GOT3 (cell line): ENCODE results near the gene GALNT10.

Experiments
- DNase-seq: peaks from one replicate; lab custom pipeline; 2025; ENCODE audit warnings: mixed read lengths; lab: John Stamatoyannopoulos, UW

GALNT10 gene

DNA sequence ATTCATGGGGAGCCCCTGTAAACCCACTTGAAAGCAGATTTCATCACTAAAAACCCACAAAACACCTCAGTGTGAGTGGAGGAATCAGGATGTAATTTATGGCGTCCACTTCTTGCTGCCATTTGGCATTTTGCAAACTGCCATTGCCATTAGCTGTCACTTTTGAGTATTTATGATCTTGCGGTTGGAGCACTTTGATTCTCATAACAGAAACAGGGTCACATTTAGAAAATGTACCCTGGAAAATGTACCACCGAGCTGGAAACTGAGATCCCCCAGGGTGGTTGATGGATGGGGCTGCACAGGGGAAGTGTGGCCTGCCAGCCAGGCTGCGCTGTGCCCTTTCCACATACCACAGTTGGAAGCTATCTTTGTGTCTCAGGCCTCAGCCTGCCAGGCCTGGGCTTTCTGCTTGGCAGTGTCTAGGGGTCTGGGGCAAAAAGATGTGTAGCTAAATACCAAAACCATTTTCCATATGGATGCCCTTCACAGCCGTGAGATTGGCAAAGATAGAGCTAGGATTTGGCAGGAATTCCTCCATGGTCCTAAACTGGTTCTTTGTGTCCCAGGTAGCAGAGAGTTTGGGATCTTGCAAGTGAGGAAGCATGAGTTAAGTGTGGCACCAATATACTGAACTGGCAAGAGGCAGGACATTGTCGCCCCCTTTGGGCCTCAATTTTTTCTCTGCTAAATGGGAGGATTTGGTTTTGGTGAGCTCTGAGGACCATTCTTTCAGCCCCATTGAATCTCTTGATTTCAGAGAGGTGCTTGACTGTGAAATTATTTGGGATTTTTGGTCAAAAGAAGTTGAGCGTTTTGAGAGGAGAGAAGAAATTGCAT, 46.2 kb downstream of the GALNT10 start:
- DNase-seq, result no peak

DNA sequence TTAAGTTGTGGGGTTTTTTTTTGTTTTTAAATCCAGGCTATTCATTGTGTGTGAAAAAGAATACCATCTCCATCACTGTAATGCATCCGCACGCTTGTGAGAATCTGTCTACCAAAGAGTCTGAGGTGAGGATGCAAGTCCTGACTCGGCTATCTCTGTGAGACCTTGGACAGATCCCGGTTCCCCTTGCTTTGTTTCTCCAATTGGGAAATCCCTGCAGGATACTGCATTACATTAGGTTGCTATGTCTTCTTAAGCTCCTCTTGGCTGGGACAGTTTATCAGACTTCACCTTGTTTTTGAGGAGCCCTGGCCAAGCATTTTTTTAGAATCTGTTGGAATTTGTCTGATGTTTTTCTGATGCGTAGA, 46.8 kb downstream of the GALNT10 start:
- no peak for DNase-seq

DNA sequence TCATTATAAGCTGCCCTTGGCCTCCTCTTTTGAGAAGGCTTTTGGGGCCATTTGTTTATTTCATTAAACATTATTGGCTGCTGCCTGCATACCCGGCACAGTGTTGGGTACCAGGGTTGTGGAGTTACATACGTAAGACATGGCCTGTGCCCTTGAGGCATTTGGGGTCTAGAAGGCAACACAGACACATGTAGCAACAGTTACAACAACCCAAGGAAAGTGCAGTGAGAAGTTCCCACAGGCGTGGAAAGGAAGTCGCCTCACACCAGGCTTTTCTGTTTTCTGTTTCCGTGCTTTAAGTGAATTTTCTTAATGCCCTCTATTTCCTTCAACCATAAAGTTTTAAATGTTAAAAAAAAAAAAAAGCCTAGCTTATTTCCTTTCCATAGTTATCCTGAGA, 47.4 kb downstream of the GALNT10 start:
- no peak for DNase-seq

DNA sequence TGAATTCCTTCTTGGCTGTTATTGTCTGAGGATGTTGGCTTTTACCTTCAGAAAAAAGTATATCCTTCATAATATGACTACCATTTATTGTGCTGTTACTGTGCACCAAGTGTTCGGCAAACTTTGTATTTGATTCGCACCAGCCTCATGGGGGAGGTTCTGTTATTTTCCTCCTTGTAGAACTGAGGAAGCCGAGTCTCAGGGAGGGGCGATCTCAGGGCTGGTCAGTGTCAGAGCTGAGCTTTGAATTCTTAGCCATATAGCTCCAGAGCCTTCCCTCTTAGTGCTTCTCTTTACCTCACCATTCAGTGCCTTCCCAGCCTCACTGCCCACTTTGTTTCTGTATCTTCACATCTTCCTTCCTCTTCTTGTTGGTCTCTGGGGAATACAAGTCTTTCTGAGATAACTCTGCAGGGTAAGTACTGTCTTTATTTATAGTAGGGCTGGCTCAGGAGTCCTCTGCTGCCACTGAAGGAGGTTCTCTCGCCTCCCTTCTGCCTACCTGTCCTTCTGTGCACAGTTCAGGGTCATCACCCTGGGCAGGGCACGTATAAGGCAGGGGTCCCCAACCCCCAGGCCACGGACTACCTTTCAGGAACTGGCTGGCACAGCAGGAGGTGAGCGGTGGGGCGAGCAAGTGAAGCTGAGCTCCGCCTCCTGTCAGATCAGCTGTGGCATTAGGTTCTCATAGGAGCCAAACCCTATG, 48.4 kb downstream of the GALNT10 start:
- no peak for DNase-seq

DNA sequence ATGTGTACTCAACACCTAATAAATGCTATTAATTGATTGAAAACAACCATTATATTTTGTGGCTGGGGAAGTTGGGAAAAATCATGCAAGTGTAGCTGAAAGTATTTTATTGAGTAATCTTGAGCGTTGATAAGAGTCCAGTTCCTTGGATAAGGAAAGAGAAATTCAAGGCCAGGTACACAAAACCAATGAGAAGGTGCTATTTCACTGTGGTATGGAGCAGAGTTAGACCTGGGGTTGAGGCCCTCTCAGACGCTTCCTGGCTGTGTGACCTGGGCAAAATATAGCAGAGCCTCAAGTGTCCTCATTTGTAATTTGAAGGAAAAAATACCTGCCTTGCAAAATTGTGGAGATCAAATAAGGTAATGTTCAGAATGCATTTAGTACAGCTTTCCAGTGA, 50.1 kb downstream of the GALNT10 start:
- no peak for DNase-seq

DNA sequence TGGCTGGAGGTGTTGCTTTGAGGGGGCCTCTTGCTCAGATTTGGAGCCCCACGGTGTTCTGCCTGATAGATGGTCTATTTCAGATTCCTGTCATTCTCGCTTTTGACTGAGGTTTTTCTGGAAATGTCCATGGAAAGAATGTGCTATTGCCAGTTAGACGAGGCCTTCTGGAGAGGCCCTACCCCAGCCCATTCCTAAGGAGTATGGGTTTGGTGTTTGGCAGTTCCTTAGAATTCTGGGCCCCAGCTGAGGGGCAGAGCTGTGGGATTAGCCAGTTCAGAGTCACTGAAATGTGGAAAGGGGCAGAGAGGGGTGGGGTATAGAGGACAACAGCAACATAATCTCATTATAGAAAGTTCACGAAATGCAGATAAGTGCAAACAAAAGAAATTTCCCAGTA, 50.5 kb downstream of the GALNT10 start:
- no peak for DNase-seq

DNA sequence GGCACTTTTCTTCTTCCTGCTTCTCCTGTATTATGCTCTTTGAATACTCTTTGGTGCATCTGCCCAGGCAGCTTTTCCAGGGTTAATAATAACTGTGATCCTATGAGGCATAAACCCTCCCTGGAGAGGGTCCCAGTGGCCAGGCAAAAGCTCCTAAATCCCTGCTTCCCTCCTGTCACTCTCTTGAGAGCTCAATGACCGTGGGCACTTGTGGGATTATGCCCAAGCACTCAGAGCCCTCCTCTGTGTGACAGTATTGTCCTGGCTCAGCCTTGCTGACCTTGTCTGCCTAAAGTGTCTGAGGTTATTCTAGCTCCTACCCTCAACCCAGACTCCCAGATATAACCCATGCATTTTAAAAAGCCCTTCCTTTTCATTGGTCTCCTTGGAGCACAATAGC, 51.9 kb downstream of the GALNT10 start:
- DNase-seq, result no peak

DNA sequence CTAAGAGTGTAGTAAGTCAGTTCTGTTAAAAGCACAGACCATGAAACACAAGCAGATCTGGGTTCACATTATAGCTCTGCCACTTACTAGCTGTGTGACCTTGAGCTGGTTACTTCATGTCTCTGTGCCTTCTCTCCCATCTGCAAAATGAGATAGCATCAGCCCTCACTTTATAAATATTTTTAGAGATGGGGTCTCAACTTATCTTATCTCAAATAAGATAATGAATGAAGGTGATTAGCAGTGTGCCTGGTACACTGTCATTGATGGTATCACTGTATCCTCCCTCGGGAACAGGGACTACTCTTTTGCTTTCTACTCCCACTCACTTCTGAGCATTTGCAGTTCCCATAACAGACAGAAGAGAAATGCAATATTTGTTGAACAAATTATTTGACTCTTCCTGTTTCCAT, 52.4 kb downstream of the GALNT10 start:
- DNase-seq, result no peak

DNA sequence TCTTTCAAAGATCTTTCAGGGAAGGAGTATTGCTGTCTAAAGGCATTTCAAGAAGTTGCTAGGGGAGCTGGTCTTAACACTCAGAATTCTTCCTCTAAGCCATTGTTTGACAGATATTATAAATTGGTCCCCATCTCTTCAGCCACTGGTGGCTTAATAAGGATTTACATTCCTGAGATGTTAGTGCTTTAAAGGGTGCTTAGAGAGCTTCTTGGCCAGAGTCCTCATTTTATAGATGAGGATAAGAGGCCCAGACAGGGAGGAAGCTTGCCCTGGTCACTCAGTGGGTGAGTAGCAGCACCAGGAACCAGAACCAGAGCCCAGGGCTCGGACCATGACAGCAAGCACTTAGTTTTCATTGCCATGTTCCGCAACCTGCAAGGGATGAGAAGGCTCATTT, 53.2 kb downstream of the GALNT10 start:
- no peak for DNase-seq

DNA sequence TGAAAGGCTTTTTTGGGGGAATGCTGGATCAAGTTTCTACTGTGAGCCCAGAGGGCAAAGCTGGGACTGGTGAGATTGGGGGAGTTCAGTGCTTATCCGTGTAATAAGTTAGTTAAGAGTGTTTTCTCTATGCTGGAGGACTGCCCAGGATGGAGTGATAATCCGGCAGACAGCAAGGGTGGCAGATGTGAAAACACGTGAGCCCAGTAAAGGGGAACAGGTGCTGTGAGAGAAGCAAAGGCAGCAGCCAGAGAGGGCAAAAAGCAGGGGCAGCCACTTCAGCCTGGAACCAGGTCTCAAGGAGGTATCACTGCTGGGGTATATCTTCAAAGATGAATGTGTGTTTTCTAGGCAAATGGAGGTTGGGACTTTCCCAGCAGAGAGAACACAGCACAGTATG, 53.9 kb downstream of the GALNT10 start:
- no peak for DNase-seq

DNA sequence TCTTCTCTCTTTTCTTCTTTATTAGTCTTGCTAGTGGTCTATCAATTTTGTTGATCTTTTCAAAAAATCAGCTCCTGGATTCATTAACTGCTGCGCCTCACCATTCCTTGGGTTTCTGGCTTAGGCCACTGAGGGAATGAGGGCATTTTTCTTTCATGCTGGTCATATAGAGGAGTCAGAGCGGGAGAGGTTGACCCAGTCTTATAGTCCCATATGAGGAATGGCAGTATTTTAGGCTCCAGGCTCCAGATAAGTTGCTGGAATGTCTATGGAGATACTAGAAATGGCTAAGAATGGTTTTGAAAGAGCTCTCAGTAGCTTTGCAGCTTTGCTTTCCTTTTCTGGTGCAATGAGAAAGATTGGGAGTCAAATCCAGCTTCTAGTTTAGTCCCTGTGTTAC, 58.2 kb downstream of the GALNT10 start:
- DNase-seq, result no peak

DNA sequence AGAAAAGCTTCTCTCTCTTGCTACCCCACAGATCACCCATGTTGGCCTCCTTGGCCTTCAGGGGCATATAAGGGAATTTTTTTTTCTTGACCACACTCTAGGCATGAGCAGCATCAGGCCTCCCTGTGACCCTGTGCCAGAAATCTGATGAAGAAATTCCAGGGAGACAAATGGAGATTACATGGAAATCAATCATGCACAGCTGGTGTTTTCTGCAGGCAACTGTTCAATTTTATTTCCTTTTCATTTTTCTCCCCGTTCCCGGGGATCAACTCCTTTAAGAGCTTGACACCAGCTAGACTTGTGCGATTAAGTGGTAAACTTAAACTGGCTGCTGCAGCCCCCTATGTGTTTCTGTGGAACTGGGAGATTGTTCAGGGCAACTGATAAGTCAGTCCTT, 59.3 kb downstream of the GALNT10 start:
- DNase-seq, result no peak

DNA sequence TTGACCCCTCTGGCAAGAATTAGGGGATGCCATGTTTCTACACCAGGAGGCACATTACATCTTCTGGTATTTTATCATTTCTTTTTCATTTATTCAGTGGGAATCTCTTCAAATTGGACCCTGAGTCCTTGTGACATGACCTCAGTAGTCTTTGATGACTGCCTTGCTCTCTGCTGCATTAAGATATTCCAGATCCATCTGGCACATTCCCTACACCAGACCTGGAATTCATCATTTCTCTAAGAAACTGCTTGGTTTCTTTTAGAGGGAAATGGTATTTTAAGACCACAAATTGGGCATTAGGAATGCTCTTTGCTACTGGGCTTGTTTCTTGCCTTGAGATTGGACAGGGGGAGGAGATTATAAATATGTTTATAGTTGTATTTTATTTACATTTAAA, 61.0 kb downstream of the GALNT10 start:
- DNase-seq, result no peak

DNA sequence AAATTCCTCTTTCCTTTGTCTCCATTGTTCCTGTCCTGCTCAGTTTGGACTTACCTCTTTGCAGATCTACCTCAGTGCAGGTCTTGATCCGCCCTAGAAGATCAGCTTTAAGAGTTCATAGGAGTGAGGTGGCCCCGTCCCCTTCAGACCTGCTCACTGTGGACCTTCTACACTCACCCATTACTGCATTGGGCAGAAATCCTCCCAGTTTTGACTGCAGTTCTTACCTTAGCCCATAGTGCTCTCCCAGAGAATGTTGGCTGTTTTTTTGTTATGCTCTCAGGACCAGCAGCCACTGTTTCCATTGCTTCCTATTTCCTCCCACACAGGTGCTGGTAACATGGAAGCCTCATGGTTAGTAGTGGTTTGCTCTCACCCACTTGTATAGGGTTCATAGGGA, 63.3 kb downstream of the GALNT10 start:
- no peak for DNase-seq

DNA sequence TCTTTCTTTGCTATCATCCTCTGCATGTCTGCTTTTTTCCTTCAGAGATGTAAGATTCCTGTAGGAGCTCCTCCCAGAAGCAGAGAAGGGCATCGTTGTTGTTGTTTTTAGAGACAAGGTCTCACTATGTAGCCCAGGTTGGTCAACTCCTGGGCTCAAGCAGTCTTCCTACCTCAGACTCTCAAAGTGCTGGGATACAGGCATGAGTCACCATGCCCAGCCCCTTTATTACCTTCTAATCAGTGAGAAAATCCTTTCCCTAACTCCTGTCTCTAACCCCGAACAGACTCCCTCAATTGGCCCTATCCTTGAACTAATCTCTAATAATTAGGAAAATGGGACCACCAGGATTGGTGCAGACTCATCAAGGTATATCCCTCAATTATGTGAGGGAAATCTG, 64.4 kb downstream of the GALNT10 start:
- DNase-seq, result no peak

DNA sequence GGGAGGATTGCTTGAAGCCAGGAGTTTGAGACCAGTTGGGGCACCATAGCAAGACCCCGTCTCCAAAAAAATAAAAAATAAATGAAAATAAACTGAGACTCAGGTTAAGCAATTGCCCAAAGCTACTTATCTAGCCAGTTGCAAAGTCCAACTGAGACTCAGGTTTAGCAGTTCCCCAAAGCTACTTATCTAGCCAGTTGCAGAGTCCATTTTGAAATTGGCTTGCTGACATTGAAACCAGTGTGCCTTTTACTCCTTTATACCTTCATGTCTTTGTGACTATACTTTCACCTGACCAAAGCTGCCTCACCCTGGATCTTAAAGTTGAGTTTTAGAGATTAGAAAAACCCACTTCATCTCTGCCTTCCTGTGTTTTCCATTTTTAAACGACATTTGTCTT, 66.5 kb downstream of the GALNT10 start:
- DNase-seq, result no peak

DNA sequence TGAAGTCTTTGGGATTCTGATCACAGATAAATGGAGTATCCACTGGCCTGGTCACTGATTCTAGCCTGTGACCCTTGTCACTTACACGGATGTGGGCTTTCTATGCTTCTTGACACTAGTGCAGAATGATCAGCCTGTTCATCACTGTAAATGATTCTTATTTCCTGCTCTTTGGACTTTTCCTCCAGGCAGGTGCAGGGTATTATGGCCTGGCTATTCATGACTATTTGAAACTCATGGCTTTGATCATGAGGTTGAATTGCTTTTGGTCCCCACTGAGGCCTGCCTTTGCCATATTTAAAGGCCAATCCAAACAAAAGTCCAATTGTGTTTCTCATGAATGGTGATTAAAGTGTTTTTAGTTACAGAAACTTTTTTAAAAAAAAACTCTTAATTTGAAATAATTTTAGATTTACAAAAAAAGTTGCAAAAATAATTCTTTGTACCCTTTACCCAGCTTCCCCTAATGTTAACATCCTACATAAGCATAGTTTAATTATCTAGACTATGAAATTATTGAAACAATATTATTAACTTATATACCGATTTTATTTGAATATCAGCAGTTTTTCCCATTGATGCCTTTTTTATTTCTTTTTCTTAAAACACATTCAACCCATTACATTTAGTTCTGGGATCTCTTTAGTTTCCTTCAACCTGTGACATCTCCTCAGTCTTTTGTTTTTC, 68.1 kb downstream of the GALNT10 start:
- DNase-seq, result no peak

DNA sequence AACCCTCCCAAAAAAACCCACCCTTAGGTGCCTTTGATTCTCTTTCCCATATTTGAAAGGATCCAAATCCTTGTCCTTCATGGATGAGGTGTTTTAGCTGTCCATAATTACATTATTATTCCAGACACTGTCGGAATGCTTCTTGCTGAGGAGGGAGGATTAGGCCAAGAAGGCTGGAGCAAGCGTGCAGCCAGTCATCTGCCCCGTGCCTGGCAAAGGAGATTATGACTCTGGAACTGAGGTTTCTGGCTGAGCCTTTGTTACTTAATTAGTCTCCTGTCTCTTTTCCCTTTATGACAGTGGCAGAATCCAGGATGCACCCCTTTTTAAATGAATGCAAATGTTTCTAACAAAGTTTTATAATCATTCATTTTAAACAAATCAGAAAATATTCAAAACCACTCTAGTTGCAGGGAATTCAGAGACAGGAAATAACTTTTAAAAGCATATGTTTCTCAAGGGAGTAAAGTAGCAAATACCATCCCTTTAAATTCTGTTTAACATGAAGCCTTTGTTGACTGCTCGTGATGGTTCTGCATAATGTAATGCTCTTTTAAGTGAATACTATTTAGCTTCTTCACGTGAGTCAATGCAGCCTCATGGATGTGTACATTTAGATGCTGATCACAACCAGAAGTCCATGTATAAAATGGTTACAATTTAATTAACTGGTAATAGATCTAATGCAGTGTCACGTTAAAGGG, 69.8 kb downstream of the GALNT10 start:
- DNase-seq, result no peak

DNA sequence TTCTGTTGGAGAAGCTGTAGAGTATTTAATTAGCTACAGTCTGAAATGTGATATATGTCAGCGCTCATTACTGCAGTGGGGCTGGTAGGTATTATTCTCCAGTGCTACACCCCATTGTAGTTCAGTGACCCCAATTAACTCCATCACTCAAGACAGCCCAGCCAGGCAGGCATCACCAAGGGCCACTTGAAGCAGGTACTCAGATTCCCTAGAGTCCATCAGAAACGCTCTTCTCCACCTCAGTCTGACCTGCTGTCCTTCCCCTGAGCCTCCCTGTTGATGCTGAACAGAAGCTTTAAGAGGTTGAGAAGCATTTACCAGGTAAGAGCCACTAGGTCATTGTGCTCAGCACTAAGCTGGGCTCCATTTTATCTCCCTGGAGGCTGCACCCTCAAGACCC, 71.8 kb downstream of the GALNT10 start:
- no peak for DNase-seq

DNA sequence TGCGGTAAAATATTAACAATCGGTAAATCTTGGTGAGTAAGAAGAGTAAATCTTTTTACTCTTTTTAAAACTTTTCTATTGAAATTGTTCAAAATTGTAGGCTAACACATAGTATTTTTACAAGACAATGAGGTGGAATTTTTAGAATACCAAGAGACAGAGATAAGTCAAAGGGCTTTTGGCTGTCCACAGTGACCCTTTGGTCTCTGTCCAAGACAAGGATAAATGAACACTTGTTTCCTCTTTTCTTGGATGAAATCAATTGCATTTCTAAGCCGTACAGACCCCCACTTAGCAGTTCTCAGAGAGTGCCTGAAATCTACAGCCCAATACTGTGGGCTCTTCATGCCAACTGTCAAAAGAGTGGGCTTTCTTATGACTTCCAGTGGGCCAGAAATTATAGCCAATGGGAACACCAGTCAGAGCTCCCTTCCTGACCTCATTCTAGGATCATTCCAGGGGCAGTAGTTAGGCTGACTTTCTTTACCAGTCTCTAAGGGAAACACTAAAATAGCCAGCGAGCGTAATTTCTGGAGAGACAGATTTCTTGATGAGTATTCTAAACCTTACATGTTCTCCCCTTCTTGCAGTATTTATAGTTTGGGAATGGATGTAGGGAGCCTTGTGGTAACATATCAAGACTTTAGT, 74.1 kb downstream of the GALNT10 start:
- no peak for DNase-seq

DNA sequence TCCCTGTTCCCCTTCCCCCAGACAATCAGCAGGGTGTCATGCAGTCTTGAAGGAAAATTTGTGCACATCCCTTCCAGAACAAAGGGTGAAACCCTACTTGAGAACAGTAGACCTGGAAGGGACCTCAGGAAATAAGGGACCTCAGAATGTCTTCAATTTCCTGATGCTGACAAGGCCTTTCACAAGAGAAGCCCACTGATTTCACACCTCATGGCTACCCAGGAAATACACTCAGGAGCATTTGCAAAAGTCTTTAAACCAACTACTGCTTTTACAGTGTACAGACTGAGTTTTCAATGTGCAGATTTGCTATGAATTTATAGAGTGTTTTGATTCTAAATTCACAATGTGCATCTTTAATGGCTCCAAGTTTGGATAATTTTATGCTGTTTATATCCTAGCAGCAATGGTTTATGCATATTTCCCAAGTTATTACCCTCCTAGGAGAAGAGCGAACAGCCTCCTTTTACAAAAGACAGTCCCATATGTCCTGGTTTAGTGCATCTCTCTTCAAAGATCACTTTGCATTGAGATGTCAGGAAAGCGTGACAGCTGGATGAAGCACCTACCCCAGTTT, 74.8 kb downstream of the GALNT10 start:
- no peak for DNase-seq

DNA sequence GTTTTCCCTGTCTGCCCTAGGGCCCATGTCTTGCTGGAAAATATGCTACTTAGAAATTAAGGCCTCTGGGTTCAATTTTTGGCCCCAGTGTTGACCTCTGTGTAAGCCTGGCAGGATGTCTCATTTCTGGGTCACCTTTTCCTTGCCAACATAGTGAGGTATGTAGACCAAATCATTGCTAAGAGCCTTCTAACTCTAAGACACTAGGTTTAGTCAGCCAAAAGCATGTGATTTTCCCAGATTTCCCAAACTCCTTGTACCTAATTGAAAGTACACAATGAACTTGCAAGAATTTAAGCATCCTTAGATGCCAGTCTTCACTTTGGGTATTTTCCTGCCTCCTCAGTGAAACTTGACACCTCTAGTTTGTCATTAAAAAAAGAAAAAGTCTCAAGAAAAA, 77.0 kb downstream of the GALNT10 start:
- no peak for DNase-seq
